HEK293T (cell line): ENCODE measurements around the gene C2orf68.

Experiments used
- BHLHE40 ChIP-seq: fragments of 450-650 bp; IDR thresholded peaks from 2 replicates; pipeline ENCODE4 v1.6.1; 2016; ENCODE audit warnings: mild to moderate bottlenecking, moderate library complexity, borderline replicate concordance
- CTBP1 ChIP-seq: fragments of 450-650 bp; IDR thresholded peaks from 2 replicates; pipeline ENCODE4 v1.6.1; 2016; ENCODE audit warnings: borderline replicate concordance
- ELF4 ChIP-seq: fragments of 450-650 bp; IDR thresholded peaks from 2 replicates; pipeline ENCODE4 v1.6.1; 2017; ENCODE audit warnings: antibody characterized with exemption
- FOXA1 ChIP-seq: fragments of 450-650 bp; IDR thresholded peaks from 2 replicates; pipeline ENCODE4 v1.6.1; 2016; ENCODE audit warnings: mild to moderate bottlenecking
- FOXM1 ChIP-seq: fragments of 450-650 bp; IDR thresholded peaks from 2 replicates; pipeline ENCODE4 v1.6.1; 2017; ENCODE audit warnings: mild to moderate bottlenecking, borderline replicate concordance
- L3MBTL2 ChIP-seq: fragments of 450-650 bp; conservative IDR thresholded peaks from 2 replicates; pipeline ENCODE4 v1.6.1; 2016; ENCODE audit warnings: mild to moderate bottlenecking
- LEF1 ChIP-seq: fragments of 450-650 bp; IDR thresholded peaks from 2 replicates; pipeline ENCODE4 v1.6.1; 2017; ENCODE audit warnings: mild to moderate bottlenecking, borderline replicate concordance
- NFRKB ChIP-seq: fragments of 450-650 bp; IDR thresholded peaks from 2 replicates; pipeline ENCODE4 v1.6.1; 2016; ENCODE audit warnings: mild to moderate bottlenecking, moderate library complexity
- PKNOX1 ChIP-seq: fragments of 450-650 bp; IDR thresholded peaks from 2 replicates; pipeline ENCODE4 v1.6.1; 2016
- SUZ12 ChIP-seq: fragments of 450-650 bp; IDR thresholded peaks from 2 replicates; pipeline ENCODE4 v1.6.1; 2016; ENCODE audit warnings: mild to moderate bottlenecking
- TARDBP ChIP-seq: fragments of 450-650 bp; IDR thresholded peaks from 2 replicates; pipeline ENCODE4 v1.6.1; 2016
- ZNF384 ChIP-seq: fragments of 450-650 bp; IDR thresholded peaks from 2 replicates; pipeline ENCODE4 v1.6.1; 2016

GRCh38 chr2:85593023-85593422 is 18.8 kb downstream of the C2orf68 start:
- TF ChIP-seq SUZ12, result no peak
- no peak for TF ChIP-seq L3MBTL2
- no peak for TF ChIP-seq ELF4
- no peak for TF ChIP-seq TARDBP
- no peak for TF ChIP-seq FOXM1
- TF ChIP-seq LEF1, result no peak
- TF ChIP-seq FOXA1, result no peak
- no peak for TF ChIP-seq BHLHE40
- TF ChIP-seq NFRKB, result no peak
- TF ChIP-seq PKNOX1, result no peak
- TF ChIP-seq ZNF384, result no peak
- TF ChIP-seq CTBP1, result no peak
